OCI-LY3 (cell line): ENCODE data around the gene GUCA2B.
A peak's percentile ranks its signal among the peaks of the same experiment; 100 is the strongest.

ENCODE experiments used
- H2AFZ ChIP-seq: fragments of 200-600, 300-600 bp; shearing (Covaris generic); 2 replicates; pipeline ENCODE4 v1.6.0; 2014; ENCODE audit warnings: antibody characterized with exemption, low read depth, low read length
- H3K27ac ChIP-seq: fragments of 200-600, 300-600 bp; sonication (generic); 2 replicates; pipeline ENCODE4 v1.5.1; 2014; ENCODE audit warnings: mild to moderate bottlenecking, low read length, moderate library complexity, mixed read lengths
- H3K27me3 ChIP-seq: fragments of 200-600, 300-600 bp; sonication (generic); 2 replicates; pipeline ENCODE4 v1.6.1; 2014; ENCODE audit warnings: low read depth, low read length, mixed read lengths
- H3K36me3 ChIP-seq: fragments of 200-600, 300-600 bp; sonication (generic); replicated peaks from 2 replicates; pipeline ENCODE3; 2014; ENCODE audit warnings: low read depth, low read length, mixed read lengths
- H3K4me1 ChIP-seq: fragments of 300-600, 200-600 bp; sonication (generic); 2 replicates; pipeline ENCODE4 v1.6.1; 2014; ENCODE audit warnings: low read length, mixed read lengths
- H3K4me2 ChIP-seq: fragments of 200-600, 300-600 bp; sonication (generic); 2 replicates; pipeline ENCODE4 v1.6.1; 2014; ENCODE audit warnings: low read length, mixed read lengths
- H3K4me3 ChIP-seq: fragments of 300-600, 200-600 bp; sonication (generic); 2 replicates; pipeline ENCODE4 v1.5.1; 2014; ENCODE audit warnings: antibody characterized with exemption, mild to moderate bottlenecking, low read length, moderate library complexity
- H3K79me2 ChIP-seq: fragments of 300-600, 200-600 bp; shearing (Covaris generic); 2 replicates; pipeline ENCODE4 v1.6.1; 2014; ENCODE audit warnings: mild to moderate bottlenecking, low read length, mixed read lengths
- H3K9ac ChIP-seq: fragments of 300-600, 200-600 bp; shearing (Covaris generic); 2 replicates; pipeline ENCODE4 v1.6.0; 2014; ENCODE audit warnings: mild to moderate bottlenecking, low read length, moderate library complexity
- H3K9me3 ChIP-seq: fragments of 200-600, 300-600 bp; shearing (Covaris generic); 2 replicates; pipeline ENCODE4 v1.6.1; 2014; ENCODE audit warnings: low read length, mixed read lengths; ENCODE audit not compliant: insufficient read depth
- H4K20me1 ChIP-seq: fragments of 200-600, 300-600 bp; sonication (generic); 2 replicates; pipeline ENCODE4 v1.6.1; 2016; ENCODE audit warnings: low read length, mixed read lengths; ENCODE audit not compliant: insufficient read depth
- EZH2phosphoT487 ChIP-seq: fragments of 200-600 bp; shearing (Covaris generic); IDR thresholded peaks from 2 replicates; pipeline ENCODE4 v1.6.1; 2018; ENCODE audit warnings: antibody characterized with exemption, mixed run types, low read depth
- TF ChIP-seq, protein P1 (sequence below): fragments of 200-600, 300-600 bp; sonication (generic); IDR thresholded peaks from 2 replicates; pipeline ENCODE4 v1.5.1; 2014; ENCODE audit warnings: antibody characterized with exemption, low read length, low read depth

The GUCA2B gene

DNA sequence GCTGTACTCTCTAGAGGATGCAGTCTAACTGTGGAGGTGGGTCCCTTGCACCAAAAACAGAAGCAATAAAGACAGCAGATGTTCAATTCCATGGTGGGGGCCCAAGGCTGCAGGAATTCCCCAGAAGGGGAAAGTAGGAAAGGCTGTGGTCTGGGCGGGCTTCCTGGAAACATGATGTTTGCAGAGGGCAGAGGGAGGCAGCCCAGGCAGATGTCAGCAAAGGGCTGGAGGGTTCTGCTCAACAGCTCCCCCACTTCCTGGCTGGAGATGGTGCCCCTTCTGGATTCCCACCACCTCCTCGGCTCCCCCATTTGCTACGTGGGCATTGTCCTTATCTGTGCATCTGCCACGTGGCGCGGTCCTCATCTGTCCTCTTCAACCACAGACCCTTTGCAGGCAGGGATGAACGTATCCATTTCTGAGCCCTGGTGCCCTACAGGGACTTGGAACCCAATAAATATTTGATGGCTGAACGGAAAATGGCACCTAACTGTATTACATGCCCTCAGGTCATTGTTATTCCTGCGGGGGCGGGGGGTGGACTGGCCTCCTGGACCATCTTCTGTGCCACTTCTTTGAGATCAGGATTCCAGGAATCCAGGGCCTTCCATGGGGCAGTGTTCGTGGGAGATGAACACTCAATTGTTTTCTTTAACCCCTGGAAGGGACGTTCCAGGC is 8.4 kb upstream of the GUCA2B start:
- Histone ChIP-seq H3K4me3 (no peak overlapping the region), H2AFZ (no peak overlapping the region), H3K9me3 (no peaks in the 10 kb centered on the region), H3K4me1 (peaks cover 36% of the 10 kb centered on the region), H3K4me2 (no peak overlapping the region), H4K20me1 (no peaks in the 10 kb centered on the region), H3K79me2 (no peaks in the 10 kb centered on the region), H3K27ac (no peak overlapping the region), H3K36me3 (no peaks in the 10 kb centered on the region), H3K27me3 (no peaks in the 10 kb centered on the region), H3K9ac (no peak overlapping the region)
- TF ChIP-seq EZH2phosphoT487 = no peak
- TF ChIP-seq, protein P1, sequence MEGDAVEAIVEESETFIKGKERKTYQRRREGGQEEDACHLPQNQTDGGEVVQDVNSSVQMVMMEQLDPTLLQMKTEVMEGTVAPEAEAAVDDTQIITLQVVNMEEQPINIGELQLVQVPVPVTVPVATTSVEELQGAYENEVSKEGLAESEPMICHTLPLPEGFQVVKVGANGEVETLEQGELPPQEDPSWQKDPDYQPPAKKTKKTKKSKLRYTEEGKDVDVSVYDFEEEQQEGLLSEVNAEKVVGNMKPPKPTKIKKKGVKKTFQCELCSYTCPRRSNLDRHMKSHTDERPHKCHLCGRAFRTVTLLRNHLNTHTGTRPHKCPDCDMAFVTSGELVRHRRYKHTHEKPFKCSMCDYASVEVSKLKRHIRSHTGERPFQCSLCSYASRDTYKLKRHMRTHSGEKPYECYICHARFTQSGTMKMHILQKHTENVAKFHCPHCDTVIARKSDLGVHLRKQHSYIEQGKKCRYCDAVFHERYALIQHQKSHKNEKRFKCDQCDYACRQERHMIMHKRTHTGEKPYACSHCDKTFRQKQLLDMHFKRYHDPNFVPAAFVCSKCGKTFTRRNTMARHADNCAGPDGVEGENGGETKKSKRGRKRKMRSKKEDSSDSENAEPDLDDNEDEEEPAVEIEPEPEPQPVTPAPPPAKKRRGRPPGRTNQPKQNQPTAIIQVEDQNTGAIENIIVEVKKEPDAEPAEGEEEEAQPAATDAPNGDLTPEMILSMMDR = no peak

DNA sequence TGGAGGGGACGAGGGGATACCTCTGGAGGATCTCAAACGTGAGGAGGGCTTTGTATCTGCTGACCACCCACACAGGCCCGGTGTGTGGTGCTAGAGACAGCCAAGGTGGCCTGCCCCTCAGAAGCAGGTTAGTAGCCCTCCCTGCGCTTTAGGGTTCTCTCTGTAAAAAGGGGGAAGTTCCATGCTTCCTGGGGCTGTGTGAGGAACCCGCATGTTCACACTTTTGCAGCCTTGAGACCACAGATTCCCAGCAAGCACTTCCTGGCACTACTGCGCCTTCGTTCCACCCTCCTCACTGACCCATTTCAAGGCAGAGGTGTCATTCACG is 7.9 kb upstream of the GUCA2B start:
- H3K36me3 ChIP-seq = no peaks in the 10 kb centered on the region
- H3K27ac ChIP-seq = no peak overlapping the region
- H3K9ac ChIP-seq = no peak overlapping the region
- no peak for TF ChIP-seq EZH2phosphoT487
- TF ChIP-seq, protein P1 = no peak
- no peaks in the 10 kb centered on the region for H3K9me3 ChIP-seq
- H4K20me1 ChIP-seq = no peaks in the 10 kb centered on the region
- no peak overlapping the region for H3K4me3 ChIP-seq
- no peaks in the 10 kb centered on the region for H3K27me3 ChIP-seq
- H2AFZ ChIP-seq = no peak overlapping the region
- peaks cover 36% of the 10 kb centered on the region for H3K4me1 ChIP-seq
- H3K79me2 ChIP-seq = no peaks in the 10 kb centered on the region
- no peak overlapping the region for H3K4me2 ChIP-seq

DNA sequence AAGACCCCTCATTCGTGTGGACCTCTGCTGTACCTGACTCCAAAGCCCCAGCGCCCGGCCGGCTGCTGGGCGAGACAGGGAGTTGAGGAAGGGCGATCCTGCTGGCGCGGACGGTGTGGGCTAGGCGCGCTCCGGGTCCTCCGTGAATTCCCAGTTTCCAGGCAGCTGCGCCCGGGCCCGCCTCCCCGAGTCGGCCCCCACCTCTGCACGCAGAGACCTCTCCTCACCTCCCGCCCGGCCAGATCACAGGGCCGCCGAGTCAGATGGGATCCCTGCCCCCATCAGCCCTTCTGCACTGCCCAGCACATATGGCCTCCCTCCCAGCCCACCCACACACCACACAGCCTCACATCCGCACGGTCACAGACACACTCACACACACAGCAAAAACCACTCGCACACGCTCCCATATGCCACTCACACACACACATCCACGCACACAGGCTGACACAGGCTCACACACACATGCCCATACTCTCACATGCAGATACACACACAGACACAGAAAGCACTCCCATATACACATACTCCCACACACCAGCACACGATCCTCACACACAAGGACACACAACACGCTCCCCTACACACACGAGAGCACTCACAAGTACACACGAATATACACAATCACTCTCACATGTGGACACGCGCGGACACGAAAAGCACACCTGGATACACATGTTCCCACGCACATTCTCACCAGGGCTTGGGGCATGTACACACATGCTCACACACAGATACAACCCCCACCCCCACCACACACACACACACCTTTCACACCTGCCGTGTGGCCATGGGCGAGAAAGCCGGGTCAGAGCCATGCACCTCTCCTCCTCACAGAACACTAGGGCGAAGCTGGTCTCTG is 7.2 kb upstream of the GUCA2B start:
- Histone ChIP-seq H3K4me1 (peaks cover 36% of the 10 kb centered on the region), H2AFZ (no peak overlapping the region), H3K4me2 (peak overlapping the region; percentile 35), H3K27me3 (no peaks in the 10 kb centered on the region), H4K20me1 (no peaks in the 10 kb centered on the region), H3K79me2 (no peaks in the 10 kb centered on the region), H3K9me3 (no peaks in the 10 kb centered on the region), H3K4me3 (no peak overlapping the region), H3K9ac (no peak overlapping the region), H3K27ac (no peak overlapping the region), H3K36me3 (no peaks in the 10 kb centered on the region)
- TF ChIP-seq, protein P1 = no peak
- TF ChIP-seq EZH2phosphoT487 = no peak

DNA sequence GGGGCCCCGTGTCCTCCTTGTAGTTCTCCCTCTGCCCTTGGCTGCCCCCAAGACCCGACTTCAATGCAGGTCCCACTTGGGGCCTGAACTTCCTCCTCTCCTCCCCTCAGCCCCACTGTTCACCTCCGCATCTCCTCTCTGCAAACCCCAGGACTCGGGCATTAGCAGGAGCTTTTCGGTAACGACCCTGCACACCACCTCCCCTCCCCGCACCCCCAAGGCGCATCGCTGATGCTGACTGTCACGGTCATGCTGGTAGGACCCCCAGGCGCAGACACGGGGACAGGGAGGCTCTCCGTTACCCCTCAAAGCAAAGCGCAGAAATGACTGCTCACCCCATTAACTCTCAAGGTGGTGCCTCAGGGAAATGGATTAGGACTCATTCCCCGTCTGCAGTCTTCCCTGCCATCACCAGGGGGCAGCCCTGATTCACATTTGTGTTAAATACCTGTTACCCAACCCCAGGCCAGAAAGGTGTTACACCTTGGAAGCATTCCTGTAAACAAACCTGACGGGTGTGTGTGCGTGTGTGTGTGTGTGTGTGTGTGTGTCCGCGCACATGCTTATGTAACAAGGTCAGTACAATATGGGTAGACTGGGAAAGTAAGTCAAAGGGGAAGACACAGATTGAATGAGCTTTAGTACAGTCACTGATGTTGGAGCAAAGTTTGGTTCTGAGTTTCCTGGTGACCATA is 6.4 kb upstream of the GUCA2B start:
- Histone ChIP-seq H3K27ac (no peak overlapping the region), H3K4me3 (no peak overlapping the region), H3K79me2 (no peaks in the 10 kb centered on the region), H3K4me1 (peaks cover 36% of the 10 kb centered on the region), H3K9ac (no peak overlapping the region), H2AFZ (no peak overlapping the region; the same call in 1 of the 2 replicates), H3K27me3 (no peaks in the 10 kb centered on the region), H3K36me3 (no peaks in the 10 kb centered on the region), H3K9me3 (no peaks in the 10 kb centered on the region), H4K20me1 (no peaks in the 10 kb centered on the region), H3K4me2 (peak overlapping the region; percentile 35)
- no peak for TF ChIP-seq EZH2phosphoT487
- TF ChIP-seq, protein P1 = peak; percentile 61
